VCaP (cell line): ENCODE results near the gene PAX5.
A peak's percentile ranks its signal among the peaks of the same experiment; 100 is the strongest.

Experiments used
- H3K27ac ChIP-seq: fragments of 450-650 bp; 2 replicates; pipeline ENCODE4 v1.5.1; 2017
- CTCF ChIP-seq: fragments of 450-650 bp; conservative IDR thresholded peaks from 2 replicates; pipeline ENCODE4 v1.5.1; 2017; ENCODE audit warnings: mild to moderate bottlenecking, moderate library complexity

Gene PAX5

GRCh38 chr9:36800455-36800854, 233.6 kb downstream of the PAX5 start:
- no peak overlapping the region for H3K27ac ChIP-seq
- TF ChIP-seq CTCF, result no peak

GRCh38 chr9:36798350-36799065, 235.6 kb downstream of the PAX5 start:
- no peak overlapping the region for H3K27ac ChIP-seq
- peak; percentile 43 for TF ChIP-seq CTCF

- no peak overlapping the region for H3K27ac ChIP-seq
- no peak for TF ChIP-seq CTCF
Measured at GRCh38 chr9:36797471-36798220, 236.4 kb downstream of the PAX5 start.

GRCh38 chr9:36796671-36797419, 237.2 kb downstream of the PAX5 start:
- no peak for TF ChIP-seq CTCF
- H3K27ac ChIP-seq, result no peak overlapping the region

- TF ChIP-seq CTCF, result no peak
- H3K27ac ChIP-seq, result no peak overlapping the region
Measured at GRCh38 chr9:36794461-36794860, 239.6 kb downstream of the PAX5 start.

GRCh38 chr9:36793277-36793676, 240.8 kb downstream of the PAX5 start:
- no peak overlapping the region for H3K27ac ChIP-seq
- peak; percentile 42 for TF ChIP-seq CTCF
